Activated CD8-positive, alpha-beta memory T cell treated with anti-CD3 and anti-CD28 coated beads for 1 hour (primary cell): ENCODE results near the gene PHF14.

Experiments used
- DNase-seq, 2 donors: peaks; one replicate each; pipeline ENCODE4 v3.0.0-alpha.2; 2020; ENCODE audit warnings: low read depth in 1 of 2; ENCODE audit errors: extremely low read depth in 1 of 2

Gene PHF14

GRCh38 chr7:11171569-11172192, 198.0 kb downstream of the PHF14 start:
- no peak for DNase-seq

DNA sequence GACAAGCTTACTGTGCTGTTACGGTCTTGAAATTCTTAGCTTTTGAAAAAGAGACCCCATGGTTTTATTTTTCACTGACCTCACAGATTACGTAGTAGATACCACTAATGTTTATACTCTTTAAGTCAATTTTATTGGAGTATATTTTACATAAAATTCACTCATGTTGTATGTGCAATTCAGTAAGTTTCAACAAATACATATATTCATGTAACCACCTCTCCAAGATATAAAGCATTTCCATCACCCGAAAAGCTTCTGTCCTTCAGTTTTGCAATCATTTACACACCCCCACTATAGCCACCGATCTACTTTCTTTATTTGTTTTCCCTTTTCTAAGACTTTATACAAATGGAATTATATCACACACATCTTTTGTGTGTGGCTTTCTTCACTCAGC, 199.2 kb downstream of the PHF14 start:
- DNase-seq = no peak

DNA sequence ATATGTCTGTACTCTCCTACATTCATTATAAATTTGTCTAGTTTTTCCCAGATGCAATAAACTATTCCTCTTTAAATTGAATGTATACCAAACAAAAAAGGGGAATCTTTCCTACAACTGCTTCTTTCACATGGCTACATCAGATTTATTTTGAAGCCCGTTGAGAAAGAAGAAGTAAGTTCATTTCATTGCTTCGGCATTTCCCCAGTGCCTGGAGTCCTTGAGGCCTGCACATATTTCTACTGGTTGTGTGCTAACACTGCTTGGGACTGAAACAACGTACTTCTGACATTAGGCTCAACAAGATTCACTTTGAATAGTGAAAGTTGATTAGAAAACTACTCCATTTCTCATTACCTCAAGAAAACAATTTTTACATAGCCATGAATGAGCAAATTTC, 201.7 kb downstream of the PHF14 start:
- DNase-seq = no peak

GRCh38 chr7:11175887-11176286, 202.2 kb downstream of the PHF14 start:
- DNase-seq = no peak

GRCh38 chr7:11176985-11177555, 203.4 kb downstream of the PHF14 start:
- DNase-seq = no peak

DNA sequence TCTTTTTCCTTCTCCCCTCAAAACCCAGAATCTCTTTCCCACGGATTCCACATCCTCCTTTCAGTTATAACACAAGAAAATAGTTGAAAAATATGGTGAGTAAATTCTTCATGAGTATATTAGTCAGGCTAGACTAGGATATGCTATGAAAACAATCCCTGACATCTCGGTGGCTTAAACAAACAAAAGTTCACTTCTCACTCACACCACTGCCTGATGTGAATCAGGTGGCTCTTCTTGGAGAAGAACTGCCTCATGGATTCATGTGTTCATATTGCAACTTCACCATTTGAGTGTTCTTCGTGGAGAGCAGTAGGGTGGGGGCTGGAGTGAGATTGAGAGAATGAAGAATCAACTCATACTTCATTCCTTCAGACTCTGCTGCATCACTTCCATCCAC, 204.1 kb downstream of the PHF14 start:
- no peak for DNase-seq

- DNase-seq = no peak
These were observed 207.9 kb downstream of the PHF14 start for GRCh38 chr7:11181590-11181989.

GRCh38 chr7:11182736-11183135, 209.1 kb downstream of the PHF14 start:
- no peak for DNase-seq

GRCh38 chr7:11185179-11185815, 211.6 kb downstream of the PHF14 start:
- no peak for DNase-seq

DNA sequence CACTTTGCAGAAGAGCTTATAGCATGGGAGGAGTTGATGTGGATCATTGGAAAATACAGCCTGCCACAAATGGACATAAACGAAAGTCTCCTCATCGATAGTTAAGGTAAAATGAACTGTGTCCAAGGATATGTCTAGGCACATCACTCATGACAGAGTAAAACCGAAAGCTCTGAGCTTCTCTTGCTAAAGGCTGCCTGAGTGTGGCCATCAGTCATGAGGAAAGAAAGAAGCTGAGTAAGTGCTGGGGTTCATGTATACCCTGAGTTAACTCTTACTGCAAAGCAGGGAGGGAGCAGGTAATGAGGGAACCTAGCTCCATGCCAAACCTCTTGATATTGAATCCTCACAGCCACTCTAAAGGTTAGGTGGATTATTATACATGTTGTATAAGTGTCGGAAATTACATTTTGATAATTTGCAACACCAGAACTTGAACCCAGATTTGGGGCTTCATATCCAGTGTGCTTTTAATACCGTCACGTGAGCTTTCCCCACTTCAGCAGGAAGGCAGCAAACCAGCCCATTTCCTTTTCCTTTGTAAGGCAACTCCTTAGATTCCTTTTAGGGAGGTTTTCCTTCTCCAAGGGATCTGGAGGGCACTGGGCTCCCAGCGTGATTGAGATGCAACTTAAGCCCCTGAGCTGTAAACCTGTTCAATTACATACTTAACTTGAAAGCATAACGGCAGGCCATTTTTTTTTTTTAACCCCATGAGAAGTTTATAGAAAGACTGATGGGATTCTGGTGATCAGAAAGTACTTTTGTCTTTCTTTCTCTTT, 215.0 kb downstream of the PHF14 start:
- DNase-seq = no peak

DNA sequence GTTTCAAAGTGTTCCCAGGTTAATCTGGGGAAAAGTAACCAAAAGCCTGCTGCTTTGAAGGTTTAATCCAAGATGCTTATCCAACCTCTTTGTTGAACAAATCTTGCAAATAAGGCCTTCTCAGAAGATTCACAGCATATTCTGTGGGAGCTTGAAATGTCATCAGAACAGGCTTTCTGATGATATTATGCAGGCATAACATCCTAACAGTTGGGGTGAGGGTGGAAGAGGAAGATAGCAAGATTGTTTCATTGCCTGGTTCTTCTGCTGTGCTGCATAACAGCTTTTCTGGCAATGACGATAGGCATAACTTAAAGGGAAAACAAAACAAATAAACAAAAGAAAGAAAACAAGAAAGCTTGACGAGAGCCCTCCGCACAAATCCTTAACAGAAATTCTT, 217.4 kb downstream of the PHF14 start:
- no peak for DNase-seq

DNA sequence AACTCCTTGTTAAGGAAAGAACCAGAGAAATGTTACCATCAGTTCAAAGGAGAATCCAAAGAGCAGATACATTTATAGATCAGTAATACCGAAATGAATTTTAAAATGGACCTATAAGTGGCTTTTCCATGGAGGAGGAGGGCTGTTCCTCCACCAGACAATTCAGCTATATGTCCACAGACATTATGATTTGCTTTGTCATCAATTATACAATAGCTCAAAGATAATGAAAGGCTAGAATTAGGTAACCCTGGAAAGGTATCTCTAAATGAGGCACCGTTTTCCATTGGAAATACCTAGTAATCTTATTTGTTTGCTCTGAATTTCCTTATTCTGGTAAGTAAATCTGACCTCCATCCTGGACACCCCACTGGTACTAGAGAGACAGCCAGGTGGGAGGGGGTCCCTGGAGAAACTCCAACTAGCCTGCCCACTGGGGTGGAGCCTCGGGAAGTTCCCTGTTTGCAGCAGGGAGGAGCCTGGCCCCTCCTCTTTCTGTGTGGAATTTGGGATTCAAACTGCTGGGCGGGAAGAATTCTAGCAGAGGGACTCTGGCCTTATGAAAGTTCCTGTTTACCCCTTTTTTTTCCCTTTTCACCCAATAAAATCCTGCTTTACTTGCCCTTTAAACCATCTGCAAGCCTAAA, 218.0 kb downstream of the PHF14 start:
- DNase-seq = no peak

- DNase-seq = no peak
These were observed 218.8 kb downstream of the PHF14 start for GRCh38 chr7:11192506-11192905.

GRCh38 chr7:11193131-11193867, 219.6 kb downstream of the PHF14 start:
- DNase-seq = no peak

- no peak for DNase-seq
These were observed 220.2 kb downstream of the PHF14 start for GRCh38 chr7:11193888-11194287.

- no peak for DNase-seq
These were observed 220.8 kb downstream of the PHF14 start for GRCh38 chr7:11194492-11194891.

- DNase-seq = no peak
These were observed 221.8 kb downstream of the PHF14 start for GRCh38 chr7:11195502-11195901.

DNA sequence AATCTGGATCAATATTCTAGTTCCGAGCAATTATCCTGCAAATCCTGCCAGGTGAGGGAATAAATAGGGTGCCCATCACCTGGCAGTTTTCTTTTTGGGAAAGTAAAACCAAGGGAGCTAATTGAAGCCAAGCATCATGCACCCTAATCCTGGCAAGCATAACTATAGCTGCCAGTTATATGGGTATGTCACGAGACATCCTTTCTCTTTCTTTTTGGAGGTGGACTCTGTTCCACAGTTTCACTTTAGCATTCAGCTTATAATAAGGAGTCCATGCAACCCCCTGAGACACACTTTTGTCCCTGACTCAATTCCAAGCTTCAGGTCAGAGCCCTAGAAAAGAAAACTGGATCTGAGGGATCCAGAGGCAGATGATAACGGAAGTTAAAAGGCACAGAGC, 222.5 kb downstream of the PHF14 start:
- no peak for DNase-seq

DNA sequence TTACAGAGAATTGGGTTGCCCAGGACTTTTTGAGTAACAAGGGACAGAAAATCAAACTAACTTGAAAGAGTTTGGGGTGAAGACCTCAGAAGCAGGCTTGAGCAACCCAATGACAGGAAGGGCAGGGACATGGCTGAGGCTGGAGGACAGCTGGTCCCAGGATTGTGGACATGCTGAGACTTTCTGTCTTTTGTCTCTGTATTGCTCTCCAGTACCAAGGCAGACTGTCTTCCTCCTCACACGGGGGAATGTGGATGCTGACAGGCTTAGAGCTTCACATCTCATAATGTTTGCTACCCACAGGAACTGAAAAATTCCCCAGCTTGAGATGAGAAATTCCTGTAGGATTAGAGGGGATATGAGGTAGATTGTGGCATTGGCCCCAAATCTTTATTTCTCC, 229.6 kb downstream of the PHF14 start:
- no peak for DNase-seq

DNA sequence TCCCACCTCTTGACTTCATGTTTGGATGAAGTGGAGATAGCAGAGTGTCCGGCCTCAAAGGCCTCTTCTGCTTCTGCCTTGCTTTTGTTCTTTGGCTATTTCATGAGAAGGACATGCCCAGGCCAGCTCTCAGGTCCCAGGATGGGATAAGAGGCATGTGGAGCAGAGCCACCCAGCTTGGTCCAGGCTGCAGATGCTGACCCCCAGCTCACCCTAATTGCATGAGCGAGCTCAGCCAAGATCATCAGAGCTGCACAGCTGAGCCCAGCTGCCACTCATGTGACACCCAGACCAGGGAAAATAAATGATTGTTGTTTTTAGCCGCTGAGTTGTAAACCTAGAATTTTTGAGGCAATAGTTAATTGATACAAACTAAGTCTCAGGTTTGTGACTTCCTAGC, 230.0 kb downstream of the PHF14 start:
- no peak for DNase-seq
